Heart right ventricle (tissue), 16 donors: Measurements from ENCODE around the gene HOXB4. TPM values are rescaled to one million over a fixed set of nuclear protein-coding genes. Genes with fewer than 3 reads are reported as not detected.

ENCODE experiments used
- ATAC-seq, 8 donors: fragments of 200-7000 bp; cut with Tn5 transposase; one replicate each; pipeline ENCODE4 v1.9.1; 2020; ENCODE audit warnings: mild to moderate bottlenecking in 8 of 8, moderate library complexity in 8 of 8, moderate number of reproducible peaks in 1 of 8
- DNase-seq, 2 donors: peaks; one replicate each; pipeline ENCODE4 v3.0.0-alpha.2; 2020
- H3K27ac ChIP-seq, 10 donors: fragments of 200-600 bp; sonication (generic) in 2 of 10; one replicate each; pipeline versions ENCODE4 v1.5.0 to v1.8.0; 2020 to 2022; ENCODE audit warnings: mild to moderate bottlenecking in 3 of 10
- H3K27me3 ChIP-seq, 7 donors: fragments of 200-600 bp; one replicate each; pipeline ENCODE4 v1.8.0; 2021 to 2022; ENCODE audit warnings: mild to moderate bottlenecking in 2 of 7
- H3K36me3 ChIP-seq, 9 donors: fragments of 200-600 bp; sonication (generic) in 1 of 9; one replicate each; pipeline versions ENCODE4 v1.5.0 to v1.8.0; 2020 to 2022; ENCODE audit warnings: mild to moderate bottlenecking in 2 of 9
- H3K4me1 ChIP-seq, 9 donors: fragments of 200-600 bp; sonication (generic) in 1 of 9; one replicate each; pipeline versions ENCODE4 v1.5.0 to v1.8.0; 2020 to 2022; ENCODE audit warnings: mild to moderate bottlenecking in 4 of 9
- H3K4me3 ChIP-seq, 10 donors: fragments of 200-600 bp; sonication (generic) in 2 of 10; one replicate each; pipeline versions ENCODE4 v1.5.0 to v1.8.0; 2020 to 2022; ENCODE audit warnings: mild to moderate bottlenecking in 7 of 10, moderate library complexity in 2 of 10
- H3K9me3 ChIP-seq, 11 donors: fragments of 200-600 bp in 10 of 11; sonication (generic) in 2 of 11; one replicate each; pipeline versions ENCODE4 v1.5.0 to v1.8.0; 2013 to 2022; ENCODE audit warnings: mild to moderate bottlenecking in 2 of 11, control low read depth in 1 of 11, moderate library complexity in 1 of 11
- CTCF ChIP-seq, 9 donors: fragments of 200-600 bp; sonication (generic) in 2 of 9; IDR thresholded peaks; one replicate each; pipeline versions ENCODE4 v1.5.0 to v1.8.0; 2021 to 2022; ENCODE audit warnings: antibody characterized with exemption in 9 of 9, mild to moderate bottlenecking in 5 of 9, moderate library complexity in 1 of 9
- WGBS, 2 donors: extraction: QIAGEN DNeasy Blood & Tissue Kit; methylation state at CpG; one replicate each; pipeline ENCODE4 v1.1.7; 2013; ENCODE audit warnings: inconsistent platforms in 1 of 2; 5-methylcytosine and 5-hydroxymethylcytosine counted together
- intact Hi-C, 10 donors: fragments of 100-400 bp; cut with DNase I; formaldehyde crosslinking; loops; one replicate each; pipeline versions ENCODE4 v1.11.1 to v1.14.2; 2022
- polyA plus RNA-seq, 2 donors: library from polyadenylated mRNA; stranded (reverse); fragments of 200-250 nt; gene quantifications; one replicate each; pipeline ENCODE4 v1.2.3, GENCODE V29; 2013
- total RNA-seq, 10 donors: library from RNA; stranded (reverse); fragmentation: NEBNext Ultra II Directional in 3 of 10; extraction: Animal tissue kit (Norgen Biotek cat#: 25700) in 3 of 10; gene quantifications; one replicate each; pipeline versions ENCODE4 v1.2.1 to v1.2.4, GENCODE V29; 2021 to 2023
- donor health status: Arrhythmogenic right ventricular cardiomyopathy.
- donor health status: ischemic (EF 13 %, LVEDD 7.1; RV severe dilation, severe dysfunction).
- donor health status: healthy with polysubstance abuse.
- donor health status: DM: no; HTN: yes; CAD: no.
- donor health status: DM: no; HTN: no; CAD: no.
- donor health status: ischemic (EF 25% LVEDD 6.9; RV normal size, moderate dysfunction).
- donor health status: ischemic (EF 25% LVEDD 5.7; RV mildly dilated, moderate dysfunction).
- donor health status: healthy.
- donor health status: DM: yes; HTN: yes; CAD: no.
- donor health status: Ischemic cardiomyopathy.
- donor health status: ischemic (EF 35%, LVEDD 5.7; RV mildly dilated, moderate dysfunction).
- donor health status: nonischemic (EF 11% LVEDD 7.7; RV severe dilation, severe dysfunction).
- donor health status: DM: yes; HTN: yes; CAD: no.
- donor health status: PGD.
- donor health status: ischemic (EF 29% LVEDD 5.4; RV normal size, mild dysfunction).
- donor health status: nonischemic (EF 23%, LVEDD 6.1; RV moderate dilation, normal function).

HOXB4 gene
- total and polyA plus RNA-seq, 12 donors = 0.14 to 1.6 (median 0.32) TPM; not detected in 1

- peak within 1 kb of the TSS in 1 of 10 donors; percentile 73 for H3K27ac ChIP-seq
- TF ChIP-seq CTCF (IDR thresholded peaks at IDR 0.05) = no peak
- intact Hi-C loops = loop anchor here in 9 of 10 donors (10.0 kb wide), 4 partner anchors 276 to 586 kb away; no protein-coding TSS in a partner anchor
- H3K9me3 ChIP-seq = no peaks in the 10 kb centered on the region
- peak within 1 kb of the TSS; percentile 4 to 67 (median 40) for H3K4me3 ChIP-seq
- peaks cover 0 to 2% (median 0%) of the 10 kb centered on the region in 9 donors for H3K36me3 ChIP-seq
- ATAC-seq = peak in 5 of 8 donors; percentile 19 to 56 (median 30)
- 2% methylated on average over 79 of the region's 79 CpGs for WGBS, 2 donors
- H3K4me1 ChIP-seq = peaks cover 9 to 48% (median 37%) of the 10 kb centered on the region in 9 donors
- DNase-seq = peak; percentile 27 to 57
- H3K27me3 ChIP-seq = peaks cover 91 to 100% (median 100%) of the 10 kb centered on the region in 7 donors
Measured at GRCh38 chr17:48610282-48611211, 32.4 kb upstream of the HOXB4 start, which contains the start of gene HOXB7. Gene HOXB7, minus strand, starts transcription at chr17:48611017. Its CDS starts 99 bp downstream, at chr17:48610918.

- Histone ChIP-seq H3K4me1 (peaks cover 9 to 47% (median 37%) of the 10 kb centered on the region in 9 donors), H3K36me3 (no peaks in the 10 kb centered on the region), H3K27me3 (peaks cover 96 to 100% (median 100%) of the 10 kb centered on the region in 7 donors), H3K9me3 (no peaks in the 10 kb centered on the region), H3K4me3 (peak overlapping the region in 9 of 10 donors; percentile 4 to 67 (median 47)), H3K27ac (peak overlapping the region in 1 of 10 donors; percentile 73)
- intact Hi-C loops = loop anchor here in 9 of 10 donors (10.0 kb wide), 4 partner anchors 275 to 585 kb away; no protein-coding TSS in a partner anchor
- no peak for ATAC-seq
- DNase-seq = no peak
- 1 to 6% methylated on average over 12 to 15 of the region's 15 CpGs for WGBS, 2 donors
- no peak for TF ChIP-seq CTCF (IDR thresholded peaks at IDR 0.05)
Measured at GRCh38 chr17:48609759-48610281, 31.7 kb upstream of the HOXB4 start.

- TF ChIP-seq CTCF (IDR thresholded peaks at IDR 0.05) = no peak
- no peak for DNase-seq
- ATAC-seq = no peak
- H3K27me3 ChIP-seq = peaks cover 88 to 100% (median 100%) of the 10 kb centered on the region in 7 donors
- no peak overlapping the region for H3K27ac ChIP-seq
- intact Hi-C loops = no loop called here
- H3K36me3 ChIP-seq = no peaks in the 10 kb centered on the region
- H3K9me3 ChIP-seq = no peaks in the 10 kb centered on the region
- no peak overlapping the region for H3K4me3 ChIP-seq
- H3K4me1 ChIP-seq = peaks cover 8 to 39% (median 33%) of the 10 kb centered on the region in 9 donors
Measured at GRCh38 chr17:48609033-48609432, 30.9 kb upstream of the HOXB4 start.

GRCh38 chr17:48608494-48608834, 30.3 kb upstream of the HOXB4 start:
- Histone ChIP-seq H3K27ac (no peak overlapping the region), H3K4me1 (peaks cover 8 to 34% (median 30%) of the 10 kb centered on the region in 9 donors), H3K27me3 (peaks cover 87 to 100% (median 100%) of the 10 kb centered on the region in 7 donors), H3K4me3 (no peak overlapping the region), H3K9me3 (peaks cover 0 to under 1% (median 0%) of the 10 kb centered on the region in 11 donors), H3K36me3 (no peaks in the 10 kb centered on the region)
- ATAC-seq = no peak
- DNase-seq = no peak
- intact Hi-C loops = no loop called here
- no peak for TF ChIP-seq CTCF (IDR thresholded peaks at IDR 0.05)
- WGBS, 2 donors = 59 to 71% methylated on average over 1 of the region's 1 CpG
